H9 (cell line): Measurements from ENCODE around the gene IKZF1. TPM values are rescaled to one million over a fixed set of nuclear protein-coding genes. Genes with fewer than 3 reads are reported as not detected.

Experiments used
- DNase-seq: peaks from one replicate; pipeline ENCODE4 v3.0.0-alpha.2; 2017
- H2AFZ ChIP-seq: one replicate; pipeline ENCODE4 v1.6.1; 2013; ENCODE audit warnings: mild to moderate bottlenecking, low read length, control low read depth, moderate library complexity
- H2AK5ac ChIP-seq: 2 replicates; pipeline ENCODE4 v1.6.1; 2013; ENCODE audit warnings: low read length, control low read depth, mixed read lengths; ENCODE audit not compliant: insufficient read length
- H2BK120ac ChIP-seq: one replicate; pipeline ENCODE4 v1.6.1; 2013; ENCODE audit warnings: low read depth, mild to moderate bottlenecking, low read length, control low read depth, inconsistent platforms; ENCODE audit not compliant: poor library complexity, severe bottlenecking
- H2BK12ac ChIP-seq: 2 replicates; pipeline ENCODE4 v1.6.1; 2013; ENCODE audit warnings: low read length, control low read depth, mixed read lengths, low read depth; ENCODE audit not compliant: insufficient read length
- H2BK15ac ChIP-seq: 2 replicates; pipeline ENCODE4 v1.6.1; 2013; ENCODE audit warnings: low read depth, low read length, control low read depth
- H2BK20ac ChIP-seq: one replicate; pipeline ENCODE4 v1.6.1; 2013; ENCODE audit warnings: low read depth, mild to moderate bottlenecking, low read length, control low read depth, inconsistent platforms; ENCODE audit not compliant: poor library complexity, severe bottlenecking
- H2BK5ac ChIP-seq: 2 replicates; pipeline ENCODE4 v1.6.1; 2013; ENCODE audit warnings: low read length, control low read depth, mixed read lengths; ENCODE audit not compliant: insufficient read length
- H3K14ac ChIP-seq: 2 replicates; pipeline ENCODE4 v1.6.1; 2013; ENCODE audit warnings: low read length, control low read depth; ENCODE audit not compliant: insufficient read depth
- H3K18ac ChIP-seq: 2 replicates; pipeline ENCODE4 v1.6.1; 2013; ENCODE audit warnings: low read depth, mild to moderate bottlenecking, mixed read lengths, low read length, control low read depth; ENCODE audit not compliant: insufficient read length
- H3K23ac ChIP-seq: 2 replicates; pipeline ENCODE4 v1.6.1; 2013; ENCODE audit warnings: low read length, control low read depth, mixed read lengths, low read depth; ENCODE audit not compliant: insufficient read length
- H3K23me2 ChIP-seq: 2 replicates; pipeline ENCODE4 v1.6.1; 2013; ENCODE audit warnings: low read depth, mild to moderate bottlenecking, mixed read lengths, low read length, control low read depth; ENCODE audit not compliant: insufficient read length, poor library complexity, severe bottlenecking
- H3K27ac ChIP-seq: 2 replicates; pipeline ENCODE4 v1.5.1; 2013; ENCODE audit warnings: low read length, control low read depth, mixed read lengths, low read depth; ENCODE audit not compliant: insufficient read length
- H3K27me3 ChIP-seq: 2 replicates; pipeline ENCODE4 v1.6.1; 2013; ENCODE audit warnings: low read length, control low read depth, inconsistent platforms; ENCODE audit not compliant: insufficient read depth
- H3K4ac ChIP-seq: 2 replicates; pipeline ENCODE4 v1.6.1; 2013; ENCODE audit warnings: low read depth, mild to moderate bottlenecking, control low read depth, inconsistent platforms, low read length, moderate library complexity
- H3K4me1 ChIP-seq: 2 replicates; pipeline ENCODE4 v1.6.1; 2013; ENCODE audit warnings: low read length, control low read depth, inconsistent platforms; ENCODE audit not compliant: insufficient read depth
- H3K4me2 ChIP-seq: 2 replicates; pipeline ENCODE4 v1.6.1; 2013; ENCODE audit warnings: low read length, control low read depth, mixed read lengths; ENCODE audit not compliant: insufficient read length, insufficient read depth
- H3K56ac ChIP-seq: 2 replicates; pipeline ENCODE4 v1.6.1; 2013; ENCODE audit warnings: low read depth, mild to moderate bottlenecking, mixed read lengths, low read length, control low read depth; ENCODE audit not compliant: insufficient read length
- H3K79me1 ChIP-seq: 2 replicates; pipeline ENCODE4 v1.6.1; 2013; ENCODE audit warnings: low read depth, mild to moderate bottlenecking, moderate library complexity, low read length, control low read depth, inconsistent platforms; ENCODE audit not compliant: insufficient read depth, poor library complexity, severe bottlenecking
- H3K79me2 ChIP-seq: 2 replicates; pipeline ENCODE4 v1.6.1; 2013; ENCODE audit warnings: low read length, control low read depth, inconsistent platforms; ENCODE audit not compliant: insufficient read depth
- H3K9ac ChIP-seq: 2 replicates; pipeline ENCODE4 v1.6.1; 2013; ENCODE audit warnings: low read length, control low read depth, mixed read lengths; ENCODE audit not compliant: insufficient read length; ENCODE audit errors: extremely low read depth
- H3K9me3 ChIP-seq: one replicate; pipeline ENCODE4 v1.6.1; 2013; ENCODE audit warnings: low read depth, low read length, inconsistent platforms; ENCODE audit not compliant: control insufficient read depth
- H3T11ph ChIP-seq: one replicate; pipeline ENCODE4 v1.6.1; 2013; ENCODE audit warnings: mild to moderate bottlenecking, low read length, control low read depth, inconsistent platforms
- H4K20me1 ChIP-seq: one replicate; pipeline ENCODE4 v1.6.1; 2013; ENCODE audit not compliant: control insufficient read depth, insufficient read length, insufficient read depth
- H4K5ac ChIP-seq: 2 replicates; pipeline ENCODE4 v1.6.1; 2013; ENCODE audit warnings: low read depth, mild to moderate bottlenecking, mixed read lengths, low read length, control low read depth; ENCODE audit not compliant: insufficient read length
- H4K8ac ChIP-seq: replicated peaks from 2 replicates; pipeline ENCODE4 v1.6.1; 2013; ENCODE audit warnings: low read length, control low read depth, mixed read lengths, low read depth; ENCODE audit not compliant: insufficient read length
- H4K91ac ChIP-seq: 2 replicates; pipeline ENCODE4 v1.6.1; 2013; ENCODE audit warnings: low read depth, mild to moderate bottlenecking, moderate library complexity, mixed read lengths, low read length, control low read depth; ENCODE audit not compliant: insufficient read length
- H3K27ac Mint-ChIP-seq, 3 experiments: 2 replicates in 2 of 3; 3 replicates in 1 of 3; pipeline ENCODE4 v1.8.0; 2020 to 2021; ENCODE audit warnings: mixed read lengths in 3 of 3, mild to moderate bottlenecking in 1 of 3, moderate library complexity in 1 of 3
- H3K27me3 Mint-ChIP-seq: 2 replicates; pipeline ENCODE4 v1.8.0; 2021; ENCODE audit warnings: low read depth, mild to moderate bottlenecking, moderate library complexity, mixed read lengths
- H3K36me3 Mint-ChIP-seq, 3 experiments: 2 replicates in 2 of 3; 3 replicates in 1 of 3; pipeline ENCODE4 v1.8.0; 2020 to 2021; ENCODE audit warnings: low read depth in 3 of 3, mixed read lengths in 3 of 3; ENCODE audit not compliant: insufficient read depth in 1 of 3
- H3K4me1 Mint-ChIP-seq, 2 experiments: 2 replicates each; pipeline ENCODE4 v1.8.0; 2020; ENCODE audit warnings: mixed read lengths in 2 of 2
- H3K4me3 Mint-ChIP-seq, 2 experiments: 2 replicates in 1 of 2; 3 replicates in 1 of 2; pipeline ENCODE4 v1.8.0; 2020 to 2021; ENCODE audit warnings: mild to moderate bottlenecking in 2 of 2, mixed read lengths in 2 of 2, moderate library complexity in 1 of 2
- H3K9me3 Mint-ChIP-seq, 2 experiments: 2 replicates in 1 of 2; 3 replicates in 1 of 2; pipeline ENCODE4 v1.8.0; 2020; ENCODE audit warnings: mild to moderate bottlenecking in 2 of 2, mixed read lengths in 2 of 2, moderate library complexity in 1 of 2
- CTCF ChIP-seq: fragments of 200-600 bp; sonication (generic); conservative IDR thresholded peaks from 3 replicates; pipeline ENCODE4 v1.8.0; 2021; ENCODE audit warnings: antibody characterized with exemption, mild to moderate bottlenecking
- WGBS: extraction: QIAGEN DNeasy Blood & Tissue Kit; methylation state at CpG from one replicate; pipeline ENCODE4 v1.1.7; 2013; ENCODE audit warnings: missing lambda C conversion rate, low lambda C conversion rate, mixed read lengths; ENCODE audit not compliant: insufficient read length; ENCODE audit errors: extremely low coverage; 5-methylcytosine and 5-hydroxymethylcytosine counted together
- total RNA-seq: library from RNA; stranded (reverse); gene quantifications from 2 replicates; pipeline ENCODE4 v1.2.1, GENCODE V29; 2021

IKZF1 gene
- total RNA-seq, 1 experiment from 2014 or later, result 0.98 TPM

- H3K4me1 ChIP-seq, result no peaks in the 10 kb centered on the region
- no peak overlapping the region for H2BK20ac ChIP-seq
- H3K79me1 ChIP-seq, result no peaks in the 10 kb centered on the region
- H3K9me3 ChIP-seq, result no peaks in the 10 kb centered on the region
- no peaks in the 10 kb centered on the region for H3K27me3 ChIP-seq
- no peaks in the 10 kb centered on the region for H3K23me2 ChIP-seq
- H3K4me1 Mint-ChIP-seq, result no peaks in the 10 kb centered on the region
- no peak overlapping the region for H3K9ac ChIP-seq
- H3K4me2 ChIP-seq, result no peak overlapping the region
- DNase-seq, result no peak
- H3K14ac ChIP-seq, result no peak overlapping the region
- no peak overlapping the region for H3K4me3 Mint-ChIP-seq
- no peak overlapping the region for H3K23ac ChIP-seq
- H4K91ac ChIP-seq, result no peak overlapping the region
- H3K56ac ChIP-seq, result no peak overlapping the region
- H3K79me2 ChIP-seq, result no peaks in the 10 kb centered on the region
- H3K4ac ChIP-seq, result no peak overlapping the region
- H2AFZ ChIP-seq, result no peak overlapping the region
- no peaks in the 10 kb centered on the region for H3K9me3 Mint-ChIP-seq
- H3K18ac ChIP-seq, result no peak overlapping the region
- H3T11ph ChIP-seq, result no peak overlapping the region
- H3K36me3 Mint-ChIP-seq, result no peaks in the 10 kb centered on the region
- no CpG with 5 or more reads among the region's 15 CpGs for WGBS
- peaks cover 4% of the 10 kb centered on the region for H3K27me3 Mint-ChIP-seq
- H2AK5ac ChIP-seq, result no peak overlapping the region
- H2BK12ac ChIP-seq, result no peak overlapping the region
- no peak overlapping the region for H4K8ac ChIP-seq
- H2BK15ac ChIP-seq, result no peak overlapping the region
- no peak overlapping the region for H3K27ac ChIP-seq
- H3K27ac Mint-ChIP-seq, result no peak overlapping the region
- no peak for TF ChIP-seq CTCF
- no peaks in the 10 kb centered on the region for H4K20me1 ChIP-seq
- no peak overlapping the region for H4K5ac ChIP-seq
- H2BK120ac ChIP-seq, result no peak overlapping the region
- H2BK5ac ChIP-seq, result no peak overlapping the region
Observed at GRCh38 chr7:50356212-50356944, 51.9 kb downstream of the IKZF1 start.
